CD14-positive monocyte (primary cell): ENCODE results near the gene CFAP57. TPM values are rescaled to one million over a fixed set of nuclear protein-coding genes. Genes with fewer than 3 reads are reported as not detected.

Source experiments
- DNase-seq, 3 donors: peaks; one replicate each; pipeline ENCODE4 v3.0.0-alpha.2; 2011 to 2022
- H2AFZ ChIP-seq: 2 replicates; pipeline ENCODE4 v1.6.0; 2012; ENCODE audit warnings: mild to moderate bottlenecking, low read depth, low read length, inconsistent platforms; ENCODE audit not compliant: insufficient read depth, poor library complexity, severe bottlenecking
- H3K27ac ChIP-seq, 2 donors: 1 replicate in 1 of 2; 2 replicates in 1 of 2; pipeline ENCODE4 v1.5.1; 2012 to 2013; ENCODE audit warnings: low read length in 2 of 2, control low read depth in 1 of 2, inconsistent platforms in 1 of 2, low read depth in 1 of 2, mild to moderate bottlenecking in 1 of 2
- H3K27me3 ChIP-seq, 2 donors: one replicate each; pipeline versions ENCODE4 v1.6.0 to v1.6.1; 2011 to 2013; ENCODE audit warnings: low read length in 2 of 2; ENCODE audit not compliant: control insufficient read depth in 2 of 2, insufficient read depth in 2 of 2
- H3K36me3 ChIP-seq, 2 donors: replicated peaks in 1 of 2; 1 replicate in 1 of 2; 2 replicates in 1 of 2; pipeline versions ENCODE4 v1.5.1 to v1.6.1; 2012 to 2013; ENCODE audit warnings: low read length in 2 of 2, control low read depth in 1 of 2, inconsistent platforms in 1 of 2, mild to moderate bottlenecking in 1 of 2; ENCODE audit not compliant: insufficient read depth in 2 of 2, control insufficient read depth in 1 of 2
- H3K4me1 ChIP-seq, 2 donors: 1 replicate in 1 of 2; 2 replicates in 1 of 2; pipeline versions ENCODE4 v1.5.1 to v1.6.1; 2012 to 2013; ENCODE audit warnings: low read length in 2 of 2, control low read depth in 1 of 2, inconsistent platforms in 1 of 2, mild to moderate bottlenecking in 1 of 2, moderate library complexity in 1 of 2; ENCODE audit not compliant: insufficient read depth in 2 of 2, control insufficient read depth in 1 of 2
- H3K4me2 ChIP-seq: replicated peaks from 2 replicates; pipeline ENCODE3; 2012; ENCODE audit warnings: low read length, moderate library complexity, mild to moderate bottlenecking; ENCODE audit not compliant: poor library complexity, severe bottlenecking; ENCODE audit errors: extremely low read depth
- H3K4me3 ChIP-seq, 3 experiments: fragments of 200-600 bp in 1 of 3; sonication (generic) in 1 of 3; replicated peaks in 1 of 3; 1 replicate in 2 of 3; 2 replicates in 1 of 3; pipeline ENCODE4 v1.5.1; 2011 to 2013; ENCODE audit warnings: low read length in 3 of 3, mild to moderate bottlenecking in 3 of 3, control low read depth in 2 of 3, low read depth in 2 of 3, inconsistent platforms in 1 of 3, moderate library complexity in 1 of 3
- H3K79me2 ChIP-seq: 2 replicates; pipeline ENCODE4 v1.6.0; 2012; ENCODE audit warnings: mild to moderate bottlenecking, control low read depth, inconsistent platforms, low read length, moderate library complexity; ENCODE audit not compliant: insufficient read depth
- H3K9ac ChIP-seq: 2 replicates; pipeline ENCODE4 v1.6.0; 2017; ENCODE audit warnings: low read length, mild to moderate bottlenecking; ENCODE audit not compliant: insufficient read depth, poor library complexity, severe bottlenecking
- H3K9me3 ChIP-seq, 2 donors: replicated peaks in 1 of 2; 1 replicate in 1 of 2; 2 replicates in 1 of 2; pipeline versions ENCODE4 v1.5.1 to v1.6.1; 2012 to 2013; ENCODE audit warnings: low read length in 2 of 2, control low read depth in 1 of 2; ENCODE audit not compliant: control insufficient read depth in 1 of 2, insufficient read depth in 1 of 2
- H4K20me1 ChIP-seq: 2 replicates; pipeline ENCODE4 v1.6.0; 2012; ENCODE audit warnings: mild to moderate bottlenecking, low read length, control low read depth, moderate library complexity; ENCODE audit not compliant: insufficient read depth
- H3K27ac Mint-ChIP-seq, 7 donors: one replicate each; pipeline ENCODE4 v1.8.0; 2020; ENCODE audit warnings: mild to moderate bottlenecking in 7 of 7, mixed read lengths in 7 of 7, moderate library complexity in 6 of 7, inconsistent platforms in 2 of 7
- H3K27me3 Mint-ChIP-seq, 3 donors: one replicate each; pipeline ENCODE4 v1.8.0; 2021 to 2022; ENCODE audit warnings: low read depth in 3 of 3, mild to moderate bottlenecking in 3 of 3, mixed read lengths in 3 of 3, moderate library complexity in 3 of 3, inconsistent platforms in 1 of 3
- H3K36me3 Mint-ChIP-seq, 2 donors: one replicate each; pipeline ENCODE4 v1.8.0; 2020; ENCODE audit warnings: mixed read lengths in 2 of 2, inconsistent platforms in 1 of 2, mild to moderate bottlenecking in 1 of 2
- H3K4me1 Mint-ChIP-seq: one replicate; pipeline ENCODE4 v1.8.0; 2020; ENCODE audit warnings: mild to moderate bottlenecking, mixed read lengths
- H3K4me3 Mint-ChIP-seq, 2 donors: one replicate each; pipeline ENCODE4 v1.8.0; 2020; ENCODE audit warnings: mild to moderate bottlenecking in 2 of 2, mixed read lengths in 2 of 2, moderate library complexity in 1 of 2
- H3K9me3 Mint-ChIP-seq, 7 donors: one replicate each; pipeline ENCODE4 v1.8.0; 2020 to 2022; ENCODE audit warnings: mixed read lengths in 7 of 7, mild to moderate bottlenecking in 6 of 7, moderate library complexity in 6 of 7, inconsistent platforms in 2 of 7
- WGBS: methylation state at CpG from one replicate; pipeline ENCODE4 v1.1.5; 2013; ENCODE audit warnings: missing lambda C conversion rate; ENCODE audit not compliant: insufficient coverage; 5-methylcytosine and 5-hydroxymethylcytosine counted together
- intact Hi-C, 2 donors: fragments of 100-400 bp; cut with micrococcal nuclease; formaldehyde crosslinking; loops; one replicate each; pipeline versions ENCODE4 v1.15.0 to v1.15.1; 2023
- polyA plus RNA-seq, 3 donors: library from polyadenylated mRNA; depleted of rRNA in 1 of 3; unstranded in 2 of 3; stranded (reverse) in 1 of 3; fragments of 300-500 nt in 2 of 3; fragments of >200 nt in 1 of 3; fragmentation: Illumina TruSeq in 2 of 3; gene quantifications; 1 replicate in 2 of 3; 2 replicates in 1 of 3; pipeline ENCODE4 v1.2.3, GENCODE V29; 2012 to 2021
- TF ChIP-seq, protein P1 (sequence below): fragments of 200-600 bp; IDR thresholded peaks from one replicate; pipeline ENCODE4 v1.8.0; 2022; ENCODE audit warnings: antibody characterized with exemption, mild to moderate bottlenecking

Gene CFAP57
- polyA plus RNA-seq, 3 donors = 0.01 to 0.05 TPM; not detected in 1

- no peak for DNase-seq
- Histone ChIP-seq H3K9ac (no peak overlapping the region), H3K4me1 (no peaks in the 10 kb centered on the region), H2AFZ (no peak overlapping the region), H3K4me3 (no peak overlapping the region), H3K36me3 (no peaks in the 10 kb centered on the region), H3K4me2 (no peak overlapping the region), H3K27ac (no peak overlapping the region), H3K27me3 (no peaks in the 10 kb centered on the region), H4K20me1 (no peaks in the 10 kb centered on the region), H3K9me3 (no peaks in the 10 kb centered on the region), H3K79me2 (no peaks in the 10 kb centered on the region)
- 88% methylated on average over 2 of the region's 2 CpGs for WGBS
- Mint-ChIP-seq H3K4me1 (no peaks in the 10 kb centered on the region), H3K9me3 (no peaks in the 10 kb centered on the region), H3K4me3 (no peak overlapping the region), H3K36me3 (no peaks in the 10 kb centered on the region), H3K27ac (no peak overlapping the region), H3K27me3 (peaks cover 0 to 2% (median 2%) of the 10 kb centered on the region in 3 donors)
- TF ChIP-seq, protein P1, sequence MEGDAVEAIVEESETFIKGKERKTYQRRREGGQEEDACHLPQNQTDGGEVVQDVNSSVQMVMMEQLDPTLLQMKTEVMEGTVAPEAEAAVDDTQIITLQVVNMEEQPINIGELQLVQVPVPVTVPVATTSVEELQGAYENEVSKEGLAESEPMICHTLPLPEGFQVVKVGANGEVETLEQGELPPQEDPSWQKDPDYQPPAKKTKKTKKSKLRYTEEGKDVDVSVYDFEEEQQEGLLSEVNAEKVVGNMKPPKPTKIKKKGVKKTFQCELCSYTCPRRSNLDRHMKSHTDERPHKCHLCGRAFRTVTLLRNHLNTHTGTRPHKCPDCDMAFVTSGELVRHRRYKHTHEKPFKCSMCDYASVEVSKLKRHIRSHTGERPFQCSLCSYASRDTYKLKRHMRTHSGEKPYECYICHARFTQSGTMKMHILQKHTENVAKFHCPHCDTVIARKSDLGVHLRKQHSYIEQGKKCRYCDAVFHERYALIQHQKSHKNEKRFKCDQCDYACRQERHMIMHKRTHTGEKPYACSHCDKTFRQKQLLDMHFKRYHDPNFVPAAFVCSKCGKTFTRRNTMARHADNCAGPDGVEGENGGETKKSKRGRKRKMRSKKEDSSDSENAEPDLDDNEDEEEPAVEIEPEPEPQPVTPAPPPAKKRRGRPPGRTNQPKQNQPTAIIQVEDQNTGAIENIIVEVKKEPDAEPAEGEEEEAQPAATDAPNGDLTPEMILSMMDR = no peak
- intact Hi-C loops = no loop called here
Observed at GRCh38 chr1:43293176-43293575, 121.0 kb downstream of the CFAP57 start.

GRCh38 chr1:43293896-43294760 is 122.0 kb downstream of the CFAP57 start:
- Histone ChIP-seq H3K9ac (no peak overlapping the region), H3K4me1 (no peaks in the 10 kb centered on the region), H3K36me3 (no peaks in the 10 kb centered on the region), H3K79me2 (no peaks in the 10 kb centered on the region), H4K20me1 (no peaks in the 10 kb centered on the region), H2AFZ (no peak overlapping the region), H3K4me2 (no peak overlapping the region), H3K27me3 (no peaks in the 10 kb centered on the region), H3K27ac (no peak overlapping the region), H3K9me3 (no peaks in the 10 kb centered on the region), H3K4me3 (no peak overlapping the region)
- intact Hi-C loops = no loop called here
- TF ChIP-seq, protein P1 = no peak
- Mint-ChIP-seq H3K9me3 (no peaks in the 10 kb centered on the region), H3K4me1 (no peaks in the 10 kb centered on the region), H3K27me3 (peaks cover 0 to 2% (median 0%) of the 10 kb centered on the region in 3 donors), H3K4me3 (no peak overlapping the region), H3K27ac (no peak overlapping the region), H3K36me3 (no peaks in the 10 kb centered on the region)
- 96% methylated on average over 3 of the region's 7 CpGs for WGBS
- no peak for DNase-seq
